Kasumi-1 (cell line): ENCODE measurements around the gene PROM1.

Experiments used
- DNase-seq, 2 experiments: peaks; one replicate each; lab custom pipeline; 2025; lab: John Stamatoyannopoulos, UW

The PROM1 gene

GRCh38 chr4:16056681-16057385 is 27.0 kb downstream of the PROM1 start:
- DNase-seq: no peak

DNA sequence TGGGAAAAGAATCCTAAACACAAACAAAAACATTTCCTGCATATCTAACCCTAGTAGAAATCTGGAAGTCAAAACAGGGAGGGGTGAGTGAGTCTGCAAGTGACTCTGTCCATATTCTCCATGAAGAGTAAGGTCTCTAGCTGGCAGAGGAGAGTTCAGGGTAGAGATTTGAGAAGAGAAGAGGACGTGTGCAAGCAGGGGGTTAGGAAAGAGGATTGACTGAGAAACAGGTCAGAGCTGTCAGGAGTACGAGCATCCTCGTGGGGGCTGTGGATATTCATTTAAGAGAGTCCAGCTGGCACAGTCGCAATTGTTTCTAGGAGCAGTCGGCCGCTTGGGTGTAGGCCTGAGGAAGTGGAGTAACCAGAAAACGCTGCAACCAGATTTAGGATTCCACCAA is 27.9 kb downstream of the PROM1 start:
- DNase-seq: no peak

DNA sequence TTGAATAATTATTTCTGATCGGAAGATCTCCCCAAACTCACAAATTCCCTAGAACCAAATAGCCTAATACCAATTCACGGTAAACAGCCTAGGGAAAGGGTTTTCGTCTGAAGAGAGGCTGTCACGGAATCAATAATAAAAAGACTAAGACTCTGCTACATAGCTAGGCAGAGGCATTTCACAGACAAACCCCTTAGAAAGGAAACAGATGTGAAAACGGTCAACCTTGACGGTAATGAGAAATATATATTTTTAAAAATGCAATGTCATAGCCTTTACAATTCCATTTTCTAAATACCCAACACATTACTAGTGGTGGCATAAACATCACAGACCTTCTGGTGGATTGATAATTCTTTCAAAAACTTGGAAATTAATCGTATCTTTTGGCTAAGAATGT is 28.4 kb downstream of the PROM1 start:
- DNase-seq: no peak

- DNase-seq: no peak
Observed at GRCh38 chr4:16052939-16053338, 30.9 kb downstream of the PROM1 start.

DNA sequence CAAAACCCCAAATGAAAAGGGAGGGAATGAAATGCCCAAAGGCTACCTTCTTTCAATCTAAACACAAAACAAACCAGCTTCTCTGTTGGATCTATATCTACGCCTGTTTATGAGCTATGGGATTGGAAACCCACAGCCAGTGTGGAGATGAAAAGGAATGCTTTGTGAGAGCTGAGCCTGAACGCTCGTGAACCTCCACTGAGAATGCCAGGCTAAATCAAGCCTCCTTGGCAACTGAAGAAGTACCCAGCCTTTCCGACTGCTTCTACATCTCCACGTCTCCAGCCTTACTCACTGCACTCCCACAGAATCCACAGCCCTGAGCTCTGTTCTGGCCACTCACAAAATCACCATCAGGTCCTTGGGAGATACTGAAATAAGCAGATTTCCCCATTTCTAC is 31.8 kb downstream of the PROM1 start:
- no peak for DNase-seq

DNA sequence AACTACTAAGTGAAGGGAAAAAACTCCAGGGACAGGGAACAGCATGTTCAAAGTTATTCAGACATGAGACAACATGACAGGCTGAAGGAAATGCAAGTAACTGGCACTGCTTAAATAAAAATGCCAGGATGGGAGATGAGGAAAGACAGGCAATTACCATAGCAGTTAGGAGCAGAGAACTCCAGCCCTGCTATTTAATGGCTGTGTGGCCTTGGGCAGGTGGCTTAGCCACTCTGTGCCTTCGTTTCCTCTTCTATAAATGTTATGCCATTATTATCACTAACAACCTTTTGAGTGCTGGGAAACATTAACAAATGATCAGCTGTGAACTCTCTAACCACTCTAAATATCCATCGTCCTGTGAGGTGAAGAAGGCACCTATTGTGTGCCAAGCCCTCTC is 32.7 kb downstream of the PROM1 start:
- DNase-seq: no peak

GRCh38 chr4:16050669-16051068 is 33.2 kb downstream of the PROM1 start:
- DNase-seq: no peak

- no peak for DNase-seq
Observed at GRCh38 chr4:16048619-16049419, 35.0 kb downstream of the PROM1 start.

DNA sequence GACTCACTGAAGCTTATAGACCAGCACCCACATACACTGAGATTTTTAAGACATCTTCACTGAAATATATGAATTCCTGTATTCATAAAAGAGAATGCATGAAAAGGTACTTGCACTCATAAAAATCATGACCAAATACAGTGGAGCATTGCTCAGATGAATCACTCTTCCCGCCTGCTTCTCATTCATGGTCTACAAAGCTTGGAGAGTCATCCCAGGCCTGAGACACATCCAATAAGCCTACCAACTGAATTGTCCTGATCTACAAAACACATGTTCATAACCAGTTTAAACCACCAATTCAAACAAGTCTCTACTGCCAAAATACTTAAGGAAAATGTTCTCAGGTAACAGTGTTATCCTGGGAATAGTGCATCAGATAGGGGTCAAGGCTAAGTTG is 38.1 kb downstream of the PROM1 start:
- DNase-seq: no peak

DNA sequence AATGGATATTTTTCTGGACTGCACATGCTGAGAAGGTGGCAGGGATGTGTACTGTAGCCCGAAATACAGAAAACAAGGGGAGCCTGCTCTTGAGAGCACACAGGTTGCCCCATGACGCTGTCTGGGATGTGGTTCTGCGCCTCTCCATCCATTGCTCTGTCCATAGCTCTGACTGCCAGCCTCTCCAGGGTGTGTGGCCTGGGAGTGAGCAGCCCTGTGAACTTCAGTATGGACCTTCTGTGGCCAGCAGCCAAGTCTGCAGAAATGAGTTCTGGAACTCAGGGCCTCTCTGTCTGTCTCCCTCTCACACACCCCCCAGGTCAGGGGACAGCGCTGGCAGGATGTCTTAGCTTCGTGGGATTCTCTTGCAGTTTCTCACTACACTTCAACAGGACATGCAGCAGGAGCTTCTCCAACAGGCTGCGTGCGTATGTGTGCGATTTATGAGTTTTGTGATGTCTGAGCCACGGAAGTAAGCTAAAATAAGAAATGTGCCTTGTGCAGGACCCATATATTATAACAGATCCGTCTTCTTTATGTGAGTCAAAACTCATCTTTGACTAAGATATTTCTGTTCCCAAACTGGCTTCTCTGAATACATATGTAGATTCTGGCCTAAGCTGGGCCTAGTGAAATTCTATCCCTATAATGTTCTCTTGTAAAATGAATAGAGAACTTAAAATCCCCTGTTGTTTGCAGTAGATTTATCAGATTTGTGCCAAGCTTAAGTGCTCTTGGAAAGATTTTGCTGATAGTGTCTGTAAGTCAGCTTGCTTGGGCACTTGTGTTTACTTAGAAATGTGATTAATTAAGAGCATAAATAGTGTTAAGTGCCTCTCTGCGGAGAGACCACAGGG is 40.0 kb downstream of the PROM1 start:
- no peak for DNase-seq

DNA sequence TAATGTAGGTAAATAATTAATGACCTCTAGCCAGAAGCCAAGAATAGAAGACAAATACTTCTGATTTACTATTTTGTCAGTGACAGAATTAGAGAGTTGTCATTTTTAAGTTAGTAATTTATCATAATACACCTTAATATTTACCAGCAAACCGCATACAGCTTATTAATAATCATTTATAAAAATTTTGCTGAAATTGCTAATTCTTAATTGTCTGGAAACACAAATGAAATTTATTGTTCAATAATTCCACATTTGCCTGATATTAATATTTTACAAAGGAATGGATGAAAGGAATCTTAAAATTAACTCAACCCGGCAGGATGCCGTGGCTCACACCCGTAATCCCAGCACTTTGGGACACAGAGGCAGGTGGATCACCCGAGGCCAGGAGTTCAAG is 44.7 kb downstream of the PROM1 start:
- DNase-seq: no peak

- no peak for DNase-seq
Observed at GRCh38 chr4:16037901-16038300, 45.9 kb downstream of the PROM1 start.

DNA sequence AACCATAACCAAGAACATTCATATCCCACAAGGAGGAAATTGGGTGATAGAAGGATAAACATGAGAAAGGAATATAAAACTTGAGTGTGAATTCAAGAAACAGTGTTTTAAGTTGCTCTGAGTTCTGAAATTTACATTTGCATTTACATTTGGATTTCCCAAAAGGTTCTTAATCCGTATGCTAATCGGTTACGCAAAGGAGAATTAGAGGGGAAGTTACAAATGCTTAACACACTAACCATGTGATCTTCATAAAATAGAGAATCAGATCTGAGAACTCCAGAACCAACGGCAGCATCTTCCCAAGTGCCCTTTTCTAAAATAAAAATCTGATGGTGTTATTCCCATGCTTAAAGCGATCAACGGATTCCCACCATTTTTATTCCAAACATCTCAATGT is 48.0 kb downstream of the PROM1 start:
- DNase-seq: no peak

- no peak for DNase-seq
Observed at GRCh38 chr4:16034010-16034748, 49.6 kb downstream of the PROM1 start.

GRCh38 chr4:16032396-16032770 is 51.4 kb downstream of the PROM1 start:
- DNase-seq: no peak

DNA sequence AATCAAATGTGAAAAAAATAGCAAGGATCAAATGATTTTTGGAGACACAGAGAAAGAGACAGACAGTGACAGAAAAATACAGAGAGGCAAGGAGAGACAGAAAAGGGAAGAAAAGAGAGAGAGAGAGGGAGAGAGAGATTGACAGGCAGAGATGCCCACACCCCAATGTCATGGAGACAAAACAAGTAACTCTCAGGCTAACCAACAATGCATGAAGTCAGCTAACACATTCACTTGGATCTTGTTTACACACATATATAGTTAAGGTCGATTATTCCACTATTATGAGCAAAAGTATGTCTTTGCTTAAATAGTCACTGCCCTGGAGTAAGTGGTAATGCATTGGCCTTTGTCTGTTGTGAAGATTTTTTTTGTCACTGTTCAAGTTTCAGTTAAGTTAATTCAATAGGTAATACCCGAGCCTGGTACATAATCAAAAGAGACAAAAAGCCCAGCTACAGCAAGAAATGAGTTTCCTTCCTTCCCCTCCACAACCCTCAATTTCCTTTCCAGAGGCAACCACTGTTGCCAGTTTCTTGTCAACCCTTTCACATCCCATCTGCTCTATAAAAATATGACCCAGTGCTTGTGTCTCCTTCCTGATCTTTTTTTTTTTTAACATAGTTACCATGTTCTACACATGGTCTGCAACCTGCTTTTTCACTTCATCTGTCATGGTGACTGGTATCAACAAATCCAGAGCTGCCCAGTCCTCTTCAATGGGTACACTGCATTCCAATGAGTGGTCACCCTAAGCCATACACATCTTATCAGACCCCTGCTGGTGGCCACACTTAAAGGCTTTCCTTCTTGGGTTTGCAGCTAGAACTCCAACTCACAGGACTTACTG is 52.1 kb downstream of the PROM1 start:
- peak; percentile 22 to 57 for DNase-seq

DNA sequence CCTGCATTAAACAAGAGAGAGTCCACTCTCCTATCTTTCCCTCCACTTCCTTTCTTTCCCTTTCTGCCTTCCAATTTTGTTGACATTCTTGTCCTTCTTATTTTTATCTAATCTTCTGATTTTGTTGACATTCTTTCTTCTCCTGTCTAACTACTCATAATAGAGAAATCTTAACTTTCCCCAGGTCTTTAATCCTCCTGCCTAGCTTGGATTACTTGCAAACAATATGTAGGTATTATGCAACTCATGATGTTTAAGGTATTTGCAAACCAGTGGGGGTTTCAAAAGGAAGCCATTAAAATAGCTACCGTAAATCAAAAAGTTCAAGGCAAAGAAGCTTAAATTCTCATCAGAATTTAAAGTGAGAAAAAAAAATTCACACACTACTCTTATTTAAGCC is 53.9 kb downstream of the PROM1 start:
- no peak for DNase-seq

GRCh38 chr4:16029262-16029661 is 54.6 kb downstream of the PROM1 start:
- no peak for DNase-seq

DNA sequence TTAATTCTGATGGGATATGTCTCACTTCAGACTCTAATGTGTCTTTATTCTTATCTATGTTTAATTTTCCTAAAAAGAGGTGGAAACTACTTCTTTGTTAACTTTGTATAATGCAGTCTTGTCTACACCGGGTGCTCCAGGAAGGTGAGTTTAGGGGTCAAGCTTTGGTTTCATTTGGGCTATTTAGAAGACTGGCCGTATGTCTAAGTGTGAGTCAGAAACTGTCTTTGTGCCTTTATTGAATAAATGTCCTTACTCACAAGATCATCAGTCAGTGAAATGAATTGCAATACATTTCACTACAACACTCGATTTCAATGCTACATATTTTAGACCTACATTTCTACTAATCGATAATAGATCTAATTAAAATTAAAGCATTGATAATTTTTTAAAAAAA is 56.2 kb downstream of the PROM1 start:
- no peak for DNase-seq

DNA sequence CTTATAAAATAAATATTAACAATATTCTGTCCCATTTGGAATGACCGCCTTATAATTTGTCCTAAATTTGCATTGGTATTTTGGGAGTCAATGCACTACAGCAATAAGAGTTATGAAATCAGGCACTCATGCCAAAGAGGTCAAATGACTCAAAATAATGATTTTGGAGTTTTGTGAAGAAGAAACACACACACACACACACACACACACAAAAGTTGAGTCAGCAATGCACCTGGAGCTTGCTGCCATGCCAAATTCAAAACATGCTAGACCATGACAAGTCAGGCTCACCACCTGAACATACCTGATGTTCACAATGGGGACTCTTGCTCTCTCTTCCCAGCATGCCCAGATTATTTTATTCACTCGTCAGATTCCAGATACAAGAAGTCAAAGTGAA is 56.7 kb downstream of the PROM1 start:
- DNase-seq: no peak

- DNase-seq: peak; percentile 60 to 62
Observed at GRCh38 chr4:16026160-16026761, 57.6 kb downstream of the PROM1 start.
